Measurements from ENCODE around the gene P2RY14.
"Not testable (repeated sequence)": the region's sequence is repeated elsewhere in the genome, so short reads cannot be mapped to it uniquely, and the experiment has no call there.

P2RY14 gene

DNA sequence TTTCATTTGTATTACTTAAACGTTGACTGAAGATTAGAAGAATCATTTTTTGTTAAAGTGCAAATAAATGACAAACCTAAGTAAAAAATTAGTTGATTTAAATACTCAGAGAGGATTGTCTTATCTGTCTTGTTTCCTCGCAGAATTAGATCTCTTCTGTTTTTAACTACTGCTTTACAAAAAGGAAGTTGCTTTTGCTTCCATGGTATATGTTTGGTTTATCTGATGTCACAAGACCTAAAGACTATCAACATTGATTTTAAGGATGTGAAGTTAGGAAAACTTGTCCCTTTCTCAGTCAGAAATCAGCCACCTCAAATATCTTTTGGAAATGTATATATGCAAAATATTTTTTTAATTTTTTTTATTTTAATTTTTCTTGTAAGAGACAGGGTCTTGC, 104.0 kb downstream of the P2RY14 start:
- no peak for DNase-seq

DNA sequence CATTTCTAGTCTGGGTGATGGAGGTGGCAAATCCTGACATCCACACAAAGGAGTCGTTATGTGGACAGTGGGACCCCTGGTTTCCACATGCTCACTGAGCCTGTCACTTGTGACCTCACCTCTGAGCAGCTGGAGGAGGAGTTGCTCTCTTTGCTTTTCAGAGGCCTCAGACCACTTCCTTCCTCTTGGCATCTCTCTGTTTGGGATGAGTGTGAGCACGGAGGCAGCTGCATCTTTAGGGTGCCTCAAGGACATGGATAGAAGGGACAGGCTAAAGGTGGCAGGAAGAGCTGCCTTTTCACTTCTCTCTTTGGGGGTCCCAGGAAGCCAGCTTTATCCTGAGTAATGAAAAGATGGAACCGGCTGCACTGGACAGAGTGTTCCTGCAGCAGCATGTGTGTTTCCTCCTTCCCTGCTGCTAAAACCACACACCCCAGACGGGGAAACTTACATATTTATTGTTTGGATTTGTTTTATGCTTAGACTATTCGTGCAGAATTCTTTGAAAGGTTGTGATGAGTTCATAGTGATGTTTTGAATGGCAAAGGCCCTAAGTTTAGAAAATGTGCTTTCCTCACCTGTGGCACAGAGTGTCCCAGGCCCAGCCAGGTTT, 107.1 kb downstream of the P2RY14 start:
- no peak for DNase-seq

DNA sequence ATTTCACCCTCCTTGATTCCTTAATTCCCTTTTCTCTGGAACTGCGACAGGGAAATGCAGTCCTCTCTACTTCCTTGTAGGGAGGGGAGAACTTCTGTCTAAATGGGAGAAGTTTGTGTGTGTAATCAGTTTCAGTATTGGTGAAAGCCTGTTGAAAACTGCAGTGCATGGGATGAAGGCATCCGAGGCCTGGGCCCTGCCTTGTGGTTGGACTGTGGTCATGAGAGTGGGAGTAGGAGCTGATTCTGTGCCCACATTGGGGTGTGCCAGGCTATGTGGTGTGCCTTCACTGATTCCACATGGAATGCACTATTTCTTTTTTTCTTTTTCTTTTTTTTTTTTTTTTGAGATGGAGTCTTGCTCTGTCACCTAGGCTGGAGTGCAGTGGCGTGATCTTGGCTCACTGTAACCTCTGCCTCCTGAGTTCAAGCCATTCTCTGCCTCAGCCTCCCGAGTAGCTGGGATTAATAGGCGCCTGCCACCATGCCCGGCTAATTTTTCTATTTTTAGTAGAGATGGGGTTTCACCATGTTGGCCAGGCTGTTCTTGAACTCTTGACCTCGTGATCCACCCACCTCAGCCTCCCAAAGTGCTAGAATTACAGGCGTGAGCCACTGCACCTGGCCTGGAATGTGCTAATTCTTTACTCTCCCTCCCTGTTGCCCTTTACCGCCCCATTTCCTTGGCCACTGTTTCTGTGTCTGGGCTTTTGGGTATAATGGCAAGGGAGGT, 108.2 kb downstream of the P2RY14 start:
- DNase-seq, result not testable (repeated sequence)

DNA sequence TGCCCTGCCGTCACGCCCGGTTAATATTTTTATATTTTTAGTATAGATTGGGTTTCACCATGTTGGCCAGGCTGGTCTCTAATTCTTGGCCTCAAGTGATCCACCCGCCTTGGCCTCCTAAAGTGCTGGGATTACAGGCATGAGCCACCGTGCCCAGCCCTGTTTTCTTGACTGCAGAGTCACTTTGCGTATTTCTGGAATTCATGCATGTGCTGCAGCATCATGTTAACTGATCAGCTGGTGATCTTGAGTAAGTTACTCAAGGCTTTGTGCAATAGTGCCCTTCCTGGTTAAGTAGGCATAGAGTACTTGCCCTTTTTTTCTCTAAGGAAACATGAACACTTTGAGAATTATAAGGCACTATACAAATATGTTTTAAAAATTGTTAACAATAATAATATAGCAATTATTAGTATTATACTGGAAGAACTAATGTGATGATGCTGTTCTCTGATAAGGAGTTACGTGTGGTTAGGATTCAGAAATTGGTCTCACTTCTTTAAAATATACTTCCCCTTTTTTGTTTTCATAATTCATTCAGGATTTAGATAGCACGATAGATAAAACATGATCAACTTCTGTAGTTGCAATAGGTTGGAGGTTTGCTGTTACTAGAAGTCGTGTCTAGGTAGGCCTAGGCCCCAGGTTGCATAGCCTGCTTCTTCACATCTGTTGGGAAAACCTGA, 108.9 kb downstream of the P2RY14 start:
- DNase-seq, result no peak

DNA sequence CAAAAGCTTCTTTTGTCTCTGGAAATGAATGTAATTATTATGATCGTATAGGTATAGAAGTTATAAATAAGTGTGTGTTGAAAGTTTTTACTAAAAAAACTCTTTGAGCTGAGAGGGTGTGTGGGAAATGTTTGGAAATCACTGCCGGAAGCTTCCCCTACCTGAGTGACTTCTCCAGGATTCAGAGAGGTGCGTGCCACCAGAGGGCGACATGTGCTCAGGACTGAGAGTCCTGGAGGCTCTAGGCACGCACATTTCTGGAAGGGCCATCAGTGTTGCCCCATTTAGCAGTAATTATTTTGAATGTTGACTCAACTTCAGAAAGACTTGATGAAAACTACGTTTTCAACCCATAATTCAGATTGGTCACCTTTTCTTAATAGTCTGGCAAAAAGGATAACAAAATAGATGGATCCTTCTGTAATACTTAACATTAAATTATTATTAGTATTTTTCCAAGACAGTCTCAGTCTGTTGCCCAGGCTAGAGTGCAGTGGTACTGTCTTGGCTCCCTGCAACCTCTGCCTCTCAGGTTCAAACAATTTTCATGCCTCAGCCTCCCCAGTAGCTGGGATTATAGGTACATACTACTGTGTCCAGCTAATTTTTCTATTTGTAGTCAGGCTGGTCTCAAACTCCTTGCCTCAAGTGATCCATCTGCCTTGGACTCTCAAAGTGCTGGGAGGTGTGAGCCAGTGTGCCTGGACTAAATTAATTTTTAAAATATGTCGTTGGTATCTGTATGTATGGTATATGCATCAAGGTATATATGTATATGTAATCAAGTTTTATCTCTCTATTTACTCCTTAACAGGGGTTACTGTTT, 109.9 kb downstream of the P2RY14 start:
- DNase-seq, result peak; percentile 80

DNA sequence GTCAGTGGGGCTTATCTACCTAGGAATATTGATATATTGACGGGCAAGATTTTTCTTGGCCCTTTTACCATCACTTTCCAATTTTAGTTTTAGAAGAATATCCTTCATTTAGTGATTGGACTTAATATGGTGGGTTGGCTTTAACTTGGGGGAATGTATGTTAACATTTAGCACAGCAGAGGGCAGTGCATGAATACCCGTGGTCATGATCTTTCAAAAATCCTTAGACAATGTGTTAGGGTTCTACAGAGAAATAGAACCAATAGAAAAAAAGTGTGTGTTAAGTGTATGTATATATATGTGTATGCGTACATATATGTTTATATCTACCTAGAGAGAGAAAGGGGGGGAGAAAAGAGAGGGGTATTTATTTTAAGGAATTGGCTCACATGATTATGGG, 112.2 kb downstream of the P2RY14 start:
- no peak for DNase-seq

DNA sequence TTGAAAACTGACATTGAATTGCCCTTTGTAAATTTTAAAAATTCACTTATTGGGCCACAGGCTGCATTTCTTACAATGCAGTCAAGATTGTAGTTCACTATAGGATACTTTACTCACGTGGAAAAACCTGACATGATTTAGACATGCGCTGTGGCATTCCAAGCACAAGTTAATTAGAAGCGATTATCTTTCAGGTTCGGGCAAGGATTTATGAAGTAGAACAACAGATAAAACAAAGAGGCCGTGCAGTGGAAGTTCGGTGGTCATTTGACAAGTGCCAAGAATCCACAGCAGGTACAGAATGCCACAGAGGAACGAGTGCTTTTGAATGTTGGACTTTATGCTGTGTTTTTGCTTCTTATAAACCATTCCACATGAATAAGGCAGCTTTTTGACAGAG, 113.1 kb downstream of the P2RY14 start:
- peak; percentile 14 for DNase-seq
